Endodermal cell (in vitro differentiated cells): Measurements from ENCODE around the gene SPTLC1. TPM values are rescaled to one million over a fixed set of nuclear protein-coding genes. Genes with fewer than 3 reads are reported as not detected.
"Not testable (repeated sequence)": the region's sequence is repeated elsewhere in the genome, so short reads cannot be mapped to it uniquely, and the experiment has no call there.

Experiments
- DNase-seq: peaks from one replicate; pipeline ENCODE4 v3.0.0-alpha.2; 2017
- H3K27ac ChIP-seq: 2 replicates; pipeline ENCODE4 v1.5.1; 2013; ENCODE audit warnings: mild to moderate bottlenecking, low read depth, low read length, moderate library complexity
- H3K27me3 ChIP-seq: 2 replicates; pipeline ENCODE4 v1.6.1; 2013; ENCODE audit warnings: mild to moderate bottlenecking, low read length, moderate library complexity; ENCODE audit not compliant: insufficient read depth, control insufficient read depth, poor library complexity, severe bottlenecking
- H3K36me3 ChIP-seq: 2 replicates; pipeline ENCODE4 v1.7.0; 2013; ENCODE audit warnings: mild to moderate bottlenecking, low read length, moderate library complexity; ENCODE audit not compliant: control insufficient read depth, insufficient read depth
- H3K4me1 ChIP-seq: one replicate; pipeline ENCODE4 v1.7.0; 2013; ENCODE audit warnings: low read length; ENCODE audit not compliant: control insufficient read depth, insufficient read depth
- H3K4me3 ChIP-seq: 2 replicates; pipeline ENCODE4 v1.5.1; 2013; ENCODE audit warnings: mild to moderate bottlenecking, low read length, moderate library complexity
- H3K9ac ChIP-seq: 2 replicates; pipeline ENCODE4 v1.6.1; 2013; ENCODE audit warnings: mild to moderate bottlenecking, low read length, moderate library complexity; ENCODE audit not compliant: poor library complexity, severe bottlenecking; ENCODE audit errors: extremely low read depth
- H3K9me3 ChIP-seq: 2 replicates; pipeline ENCODE4 v1.6.1; 2013; ENCODE audit warnings: mild to moderate bottlenecking, low read length, moderate library complexity; ENCODE audit not compliant: control insufficient read depth
- H3K27ac Mint-ChIP-seq: 2 replicates; pipeline ENCODE4 v1.8.0; 2020; ENCODE audit warnings: mixed read lengths
- H3K27me3 Mint-ChIP-seq: 2 replicates; pipeline ENCODE4 v1.8.0; 2021; ENCODE audit warnings: mild to moderate bottlenecking, mixed read lengths; ENCODE audit not compliant: insufficient read depth
- H3K36me3 Mint-ChIP-seq: 2 replicates; pipeline ENCODE4 v1.8.0; 2020; ENCODE audit warnings: low read depth, mixed read lengths
- H3K4me1 Mint-ChIP-seq: 2 replicates; pipeline ENCODE4 v1.8.0; 2020; ENCODE audit warnings: mixed read lengths
- H3K4me3 Mint-ChIP-seq: 2 replicates; pipeline ENCODE4 v1.8.0; 2020; ENCODE audit warnings: mild to moderate bottlenecking, moderate library complexity, mixed read lengths
- H3K9me3 Mint-ChIP-seq: 2 replicates; pipeline ENCODE4 v1.8.0; 2020; ENCODE audit warnings: mild to moderate bottlenecking, mixed read lengths
- CTCF ChIP-seq: fragments of 200-600 bp; sonication (generic); conservative IDR thresholded peaks from 2 replicates; pipeline ENCODE4 v1.5.0; 2021; ENCODE audit warnings: antibody characterized with exemption, mild to moderate bottlenecking
- WGBS, 2 experiments: methylation state at CpG; one replicate each; pipeline versions ENCODE4 v1.1.5 to v1.1.7; 2013; ENCODE audit warnings: missing lambda C conversion rate in 2 of 2, mixed read lengths in 1 of 2; ENCODE audit not compliant: insufficient coverage in 1 of 2, insufficient read length in 1 of 2; 5-methylcytosine and 5-hydroxymethylcytosine counted together
- total RNA-seq, 2 donors: library from RNA; stranded (reverse); fragmentation: NEBNext Ultra II Directional in 1 of 2; extraction: Animal tissue kit (Norgen Biotek cat#: 25700) in 1 of 2; gene quantifications; 2 replicates in 1 of 2; 3 replicates in 1 of 2; pipeline ENCODE4 v1.2.1, GENCODE V29; 2021

The SPTLC1 gene
- total RNA-seq, 2 donors from 2014 or later = 68.3 to 75.6 TPM

DNA sequence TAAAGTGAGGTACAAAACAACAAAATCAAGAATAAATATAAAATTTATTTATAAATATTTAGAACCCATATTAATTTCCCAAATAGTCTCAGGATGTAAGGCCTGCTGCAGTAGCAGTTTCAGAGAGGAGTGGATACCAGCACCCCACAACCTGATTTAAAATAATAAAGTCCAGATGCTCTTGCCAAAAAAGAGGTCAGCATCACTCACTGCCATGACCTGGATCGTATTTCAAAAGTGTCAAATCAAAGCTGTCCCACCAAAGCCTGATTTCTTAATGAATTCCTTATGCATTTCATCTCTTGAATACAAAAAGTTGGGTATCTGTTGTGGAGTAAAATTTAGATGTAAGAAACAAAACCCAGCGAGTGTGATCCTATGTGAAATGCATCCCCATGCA is 107.2 kb downstream of the SPTLC1 start:
- TF ChIP-seq CTCF = no peak
- no peaks in the 10 kb centered on the region for H3K9me3 Mint-ChIP-seq
- WGBS, 2 experiments = 96 to 100% methylated on average over 1 to 2 of the region's 2 CpGs
- H3K27me3 ChIP-seq = no peaks in the 10 kb centered on the region
- H3K4me1 Mint-ChIP-seq = peaks cover 13% of the 10 kb centered on the region
- no peak overlapping the region for H3K4me3 Mint-ChIP-seq
- H3K27ac Mint-ChIP-seq = no peak overlapping the region
- no peaks in the 10 kb centered on the region for H3K9me3 ChIP-seq
- peaks cover 3% of the 10 kb centered on the region for H3K27me3 Mint-ChIP-seq
- peaks cover 7% of the 10 kb centered on the region for H3K4me1 ChIP-seq
- H3K9ac ChIP-seq = no peak overlapping the region
- H3K4me3 ChIP-seq = no peak overlapping the region
- DNase-seq = no peak
- H3K36me3 Mint-ChIP-seq = no peaks in the 10 kb centered on the region
- no peaks in the 10 kb centered on the region for H3K36me3 ChIP-seq
- no peak overlapping the region for H3K27ac ChIP-seq

- H3K9me3 Mint-ChIP-seq = peaks cover 11% of the 10 kb centered on the region
- no peak overlapping the region for H3K4me3 Mint-ChIP-seq
- Histone ChIP-seq H3K9ac (no peak overlapping the region), H3K4me3 (no peak overlapping the region), H3K36me3 (no peaks in the 10 kb centered on the region), H3K4me1 (peaks cover 5% of the 10 kb centered on the region), H3K27me3 (no peaks in the 10 kb centered on the region), H3K9me3 (peaks cover 17% of the 10 kb centered on the region), H3K27ac (no peak overlapping the region)
- 91% methylated on average over 13 of the region's 13 CpGs for WGBS, 2 experiments
- H3K27me3 Mint-ChIP-seq = peaks cover 26% of the 10 kb centered on the region
- DNase-seq = peak; percentile 71
- TF ChIP-seq CTCF = peak; percentile 48
- H3K36me3 Mint-ChIP-seq = no peaks in the 10 kb centered on the region
- peaks cover 6% of the 10 kb centered on the region for H3K4me1 Mint-ChIP-seq
- no peak overlapping the region for H3K27ac Mint-ChIP-seq
These were observed 111.2 kb downstream of the SPTLC1 start for GRCh38 chr9:92004045-92004392.

DNA sequence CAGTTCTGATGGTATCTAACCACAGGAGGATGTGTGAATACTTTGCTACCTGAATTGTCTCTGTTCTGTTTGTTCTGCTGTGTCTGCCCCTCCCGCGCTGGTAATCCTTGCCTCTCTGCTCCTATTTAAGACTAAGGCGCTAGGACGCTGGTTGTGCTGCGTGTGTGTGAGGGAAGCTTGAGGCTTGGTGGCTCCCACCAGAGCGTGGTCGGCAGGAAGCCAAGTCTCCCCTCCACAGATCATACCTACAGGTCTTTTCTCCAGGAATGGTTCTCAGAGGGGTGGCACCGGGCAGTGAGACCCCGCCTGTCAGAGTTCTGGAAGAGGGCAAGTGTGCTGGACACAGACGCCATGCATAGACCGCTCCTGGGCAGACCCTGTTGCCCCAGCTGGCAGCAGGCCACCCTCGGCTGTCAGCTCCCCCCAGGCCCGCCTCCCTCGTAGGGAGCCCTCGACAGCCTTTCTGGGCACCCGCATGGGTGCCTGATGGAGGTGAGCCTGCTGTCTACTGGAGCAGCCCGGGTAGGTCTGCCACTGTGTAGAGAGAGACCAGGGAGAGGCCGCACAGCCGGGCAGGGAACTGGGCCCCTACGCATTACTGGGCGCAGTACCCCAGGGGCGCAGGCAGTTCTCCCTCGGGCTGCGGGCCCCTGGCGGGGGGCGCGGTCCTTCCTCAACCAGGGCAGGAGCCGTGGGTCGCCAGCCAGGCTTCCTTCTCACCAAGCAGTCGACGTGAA is 111.7 kb downstream of the SPTLC1 start:
- no peak overlapping the region for H3K27ac ChIP-seq

DNA sequence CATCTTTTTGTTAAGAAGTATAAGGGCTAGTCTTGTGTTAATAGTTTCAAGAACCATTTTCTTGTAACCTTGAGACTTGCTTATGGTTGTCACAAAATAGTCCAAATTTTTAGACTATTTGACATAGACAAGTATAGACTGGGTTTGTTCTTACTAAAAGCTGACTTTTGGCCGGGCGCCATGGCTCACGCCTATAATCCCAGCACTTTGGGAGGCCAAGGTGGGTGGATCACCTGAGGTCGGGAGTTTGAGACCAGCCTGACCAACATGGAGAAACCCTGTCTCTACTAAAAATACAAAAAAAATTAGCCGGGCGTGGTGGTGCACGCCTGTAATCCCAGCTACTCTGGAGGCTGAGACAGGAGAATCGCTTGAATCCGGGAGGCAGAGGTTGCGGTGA is 113.3 kb downstream of the SPTLC1 start:
- not testable (repeated sequence) for H3K27me3 ChIP-seq, H3K4me1 Mint-ChIP-seq, H3K36me3 ChIP-seq, H3K9ac ChIP-seq, H3K27ac ChIP-seq, H3K4me1 ChIP-seq, H3K4me3 ChIP-seq, H3K36me3 Mint-ChIP-seq, H3K27ac Mint-ChIP-seq, H3K4me3 Mint-ChIP-seq, DNase-seq
- Mint-ChIP-seq H3K9me3 (peaks cover 11% of the 10 kb centered on the region), H3K27me3 (peaks cover 37% of the 10 kb centered on the region)
- H3K9me3 ChIP-seq = peaks cover 17% of the 10 kb centered on the region
- WGBS, 2 experiments = 93 to 96% methylated on average over 7 to 10 of the region's 10 CpGs

More for the DNA sequence above, 111.7 kb downstream of the SPTLC1 start:
- 93 to 95% methylated on average over 11 to 31 of the region's 31 CpGs for WGBS, 2 experiments
- peaks cover 11% of the 10 kb centered on the region for H3K9me3 Mint-ChIP-seq
- H3K9me3 ChIP-seq = peaks cover 17% of the 10 kb centered on the region
- H3K36me3 Mint-ChIP-seq = no peaks in the 10 kb centered on the region
- no peak overlapping the region for H3K4me3 ChIP-seq
- H3K27me3 Mint-ChIP-seq = peaks cover 31% of the 10 kb centered on the region
- peaks cover 5% of the 10 kb centered on the region for H3K4me1 ChIP-seq
- no peak overlapping the region for H3K4me3 Mint-ChIP-seq
- no peak overlapping the region for H3K9ac ChIP-seq
- H3K27ac Mint-ChIP-seq = no peak overlapping the region
- no peak for DNase-seq
- peaks cover 6% of the 10 kb centered on the region for H3K4me1 Mint-ChIP-seq
- no peak for TF ChIP-seq CTCF
- H3K36me3 ChIP-seq = no peaks in the 10 kb centered on the region
- peaks cover 4% of the 10 kb centered on the region for H3K27me3 ChIP-seq
